ENCODE results near the gene ABAT. TPM values are rescaled to one million over a fixed set of nuclear protein-coding genes. Genes with fewer than 3 reads are reported as not detected.
A peak's percentile ranks its signal among the peaks of the same experiment; 100 is the strongest.

ABAT gene
- total RNA-seq, 1 donor from 2014 or later, result 378 TPM

GRCh38 chr16:8714807-8715206 is 40.4 kb downstream of the ABAT start:
- ATAC-seq, result peak; percentile 14

GRCh38 chr16:8716052-8716451 is 41.6 kb downstream of the ABAT start:
- DNase-seq (ENCODE audit: low spot score) (no peak), ATAC-seq (no peak)

More at GRCh38 chr16:8714807-8715206, 40.4 kb downstream of the ABAT start:
- DNase-seq (ENCODE audit: low spot score), result no peak

GRCh38 chr16:8716592-8716991 is 42.2 kb downstream of the ABAT start:
- ATAC-seq (no peak), DNase-seq (ENCODE audit: low spot score) (no peak)

- no peak for DNase-seq (ENCODE audit: low spot score)
- no peak for ATAC-seq
Observed at GRCh38 chr16:8717469-8717868, 43.1 kb downstream of the ABAT start.

GRCh38 chr16:8717892-8718415 is 43.5 kb downstream of the ABAT start:
- DNase-seq (ENCODE audit: low spot score) (no peak), ATAC-seq (no peak)

- ATAC-seq (no peak), DNase-seq (ENCODE audit: low spot score) (no peak)
Observed at GRCh38 chr16:8718851-8719680, 44.6 kb downstream of the ABAT start.

GRCh38 chr16:8720080-8720966 is 45.9 kb downstream of the ABAT start:
- DNase-seq (ENCODE audit: low spot score) (no peak), ATAC-seq (peak; percentile 25)

- ATAC-seq (no peak), DNase-seq (ENCODE audit: low spot score) (no peak)
Observed at GRCh38 chr16:8720967-8721308, 46.5 kb downstream of the ABAT start.

GRCh38 chr16:8721336-8722024 is 47.1 kb downstream of the ABAT start:
- DNase-seq (ENCODE audit: low spot score), result no peak
- ATAC-seq, result no peak

- DNase-seq (ENCODE audit: low spot score) (no peak), ATAC-seq (no peak)
Observed at GRCh38 chr16:8722025-8722348, 47.6 kb downstream of the ABAT start.

- ATAC-seq (no peak), DNase-seq (ENCODE audit: low spot score) (no peak)
Observed at GRCh38 chr16:8725513-8726178, 51.2 kb downstream of the ABAT start.

- DNase-seq (ENCODE audit: low spot score) (no peak), ATAC-seq (no peak)
Observed at GRCh38 chr16:8727131-8727806, 52.9 kb downstream of the ABAT start.

- ATAC-seq, result no peak
- DNase-seq (ENCODE audit: low spot score), result no peak
Observed at GRCh38 chr16:8727857-8728618, 53.6 kb downstream of the ABAT start.

GRCh38 chr16:8729779-8730334 is 55.4 kb downstream of the ABAT start:
- ATAC-seq, result peak; percentile 54
- no peak for DNase-seq (ENCODE audit: low spot score)

GRCh38 chr16:8730335-8730915 is 56.0 kb downstream of the ABAT start:
- DNase-seq (ENCODE audit: low spot score) (peak; percentile 92), ATAC-seq (peak; percentile 92)

GRCh38 chr16:8733849-8734540 is 59.6 kb downstream of the ABAT start:
- DNase-seq (ENCODE audit: low spot score), result no peak
- ATAC-seq, result no peak

GRCh38 chr16:8735574-8735973 is 61.2 kb downstream of the ABAT start:
- ATAC-seq (no peak), DNase-seq (ENCODE audit: low spot score) (no peak)

GRCh38 chr16:8736123-8736668 is 61.8 kb downstream of the ABAT start:
- DNase-seq (ENCODE audit: low spot score), result no peak
- ATAC-seq, result no peak

Data from left lobe of liver (tissue), 2 donors.